CD4-positive, alpha-beta T cell treated with Interleukin-21 for 1 hour (primary cell): ENCODE data around the gene SERPINF2.
"Not testable (repeated sequence)": the region's sequence is repeated elsewhere in the genome, so short reads cannot be mapped to it uniquely, and the experiment has no call there.

Source experiments
- DNase-seq: peaks from one replicate; pipeline ENCODE4 v3.0.0-alpha.2; 2020

Gene SERPINF2

GRCh38 chr17:1742371-1743087 lies at the start of gene SERPINF2:
SERPINF2 (plus strand) TSS chr17:1742871; CDS start chr17:1744996, 2,125 bp downstream.
- no peak for DNase-seq

- no peak for DNase-seq
Measured at GRCh38 chr17:1693339-1693738, 49.3 kb upstream of the SERPINF2 start.

GRCh38 chr17:1695365-1695764 lies 47.3 kb upstream of the SERPINF2 start:
- no peak for DNase-seq

- DNase-seq: no peak
Measured at GRCh38 chr17:1697681-1698080, 45.0 kb upstream of the SERPINF2 start.

GRCh38 chr17:1699891-1700290 lies 42.8 kb upstream of the SERPINF2 start:
- DNase-seq: not testable (repeated sequence)

- no peak for DNase-seq
Measured at GRCh38 chr17:1703063-1703462, 39.6 kb upstream of the SERPINF2 start.

GRCh38 chr17:1705004-1705403 lies 37.7 kb upstream of the SERPINF2 start:
- DNase-seq: no peak

- peak; percentile 68 for DNase-seq
Measured at GRCh38 chr17:1707107-1707506, 35.6 kb upstream of the SERPINF2 start.

- DNase-seq: not testable (repeated sequence)
Measured at GRCh38 chr17:1708791-1709346, 33.8 kb upstream of the SERPINF2 start.

- DNase-seq: peak; percentile 13
Measured at GRCh38 chr17:1709403-1709951, 33.2 kb upstream of the SERPINF2 start.

GRCh38 chr17:1709971-1710806 lies 32.5 kb upstream of the SERPINF2 start, which contains the start of gene TLCD2:
TLCD2 (minus strand) TSS chr17:1710377; CDS start chr17:1710242, 135 bp downstream.
- DNase-seq: peak; percentile 12

- DNase-seq: peak; percentile 21
Measured at GRCh38 chr17:1710807-1711553, 31.7 kb upstream of the SERPINF2 start.

- no peak for DNase-seq
Measured at GRCh38 chr17:1711804-1712203, 30.9 kb upstream of the SERPINF2 start.

- DNase-seq: no peak
Measured at GRCh38 chr17:1712271-1712670, 30.4 kb upstream of the SERPINF2 start.

GRCh38 chr17:1713160-1713877 lies 29.4 kb upstream of the SERPINF2 start:
- no peak for DNase-seq

- DNase-seq: no peak
Measured at GRCh38 chr17:1713878-1714426, 28.7 kb upstream of the SERPINF2 start.

- peak; percentile 18 for DNase-seq
Measured at GRCh38 chr17:1714427-1714979, 28.2 kb upstream of the SERPINF2 start.

- DNase-seq: peak; percentile 52
Measured at GRCh38 chr17:1714980-1715802, 27.5 kb upstream of the SERPINF2 start.

- no peak for DNase-seq
Measured at GRCh38 chr17:1715803-1716075, 26.9 kb upstream of the SERPINF2 start.

GRCh38 chr17:1716076-1716911 lies 26.4 kb upstream of the SERPINF2 start:
- peak; percentile 100 for DNase-seq
